D721Med (cell line): ENCODE data around the gene NEK11.

Experiments used
- DNase-seq: peaks from one replicate; pipeline ENCODE4 v3.0.0; 2011; ENCODE audit warnings: low spot score; ENCODE audit not compliant: insufficient read length
- FAIRE-seq: peaks from 2 replicates; lab custom pipeline; 2011; peaks lifted over from hg19 to GRCh38; lab: Jason Lieb, UNC
- CTCF ChIP-seq: IDR thresholded peaks from 2 replicates; pipeline ENCODE4 v1.5.1; 2012; ENCODE audit warnings: mild to moderate bottlenecking, control low read depth; ENCODE audit not compliant: insufficient read depth; ENCODE audit errors: missing control alignments

Gene NEK11

GRCh38 chr3:131314318-131314717 is 287.6 kb downstream of the NEK11 start:
- DNase-seq (no peak), FAIRE-seq (no peak)
- no peak for TF ChIP-seq CTCF

GRCh38 chr3:131315162-131315561 is 288.5 kb downstream of the NEK11 start:
- DNase-seq (no peak), FAIRE-seq (no peak)
- no peak for TF ChIP-seq CTCF

- no peak for DNase-seq
- FAIRE-seq = no peak
- TF ChIP-seq CTCF = no peak
These were observed 291.0 kb downstream of the NEK11 start for GRCh38 chr3:131317667-131318066.

GRCh38 chr3:131323014-131323413 is 296.3 kb downstream of the NEK11 start:
- FAIRE-seq (no peak), DNase-seq (no peak)
- TF ChIP-seq CTCF = no peak

GRCh38 chr3:131323792-131324191 is 297.1 kb downstream of the NEK11 start:
- TF ChIP-seq CTCF = no peak
- DNase-seq = no peak
- FAIRE-seq = no peak

- TF ChIP-seq CTCF = no peak
- no peak for FAIRE-seq
These were observed 298.2 kb downstream of the NEK11 start for GRCh38 chr3:131324923-131325322.

GRCh38 chr3:131326307-131326706 is 299.6 kb downstream of the NEK11 start:
- FAIRE-seq (no peak), DNase-seq (no peak)
- no peak for TF ChIP-seq CTCF

More at GRCh38 chr3:131324923-131325322, 298.2 kb downstream of the NEK11 start:
- no peak for DNase-seq
